AG09319 (cell line): ENCODE data around the gene FRAS1.

Experiments
- DNase-seq: peaks from one replicate; pipeline ENCODE4 v3.0.0-alpha.2; 2010; ENCODE audit warnings: low read depth; ENCODE audit errors: extremely low read depth
- CTCF ChIP-seq: IDR thresholded peaks from 2 replicates; pipeline ENCODE4 v1.5.1; 2011; ENCODE audit warnings: low read depth, mild to moderate bottlenecking, inconsistent platforms, low read length, moderate library complexity

The FRAS1 gene

DNA sequence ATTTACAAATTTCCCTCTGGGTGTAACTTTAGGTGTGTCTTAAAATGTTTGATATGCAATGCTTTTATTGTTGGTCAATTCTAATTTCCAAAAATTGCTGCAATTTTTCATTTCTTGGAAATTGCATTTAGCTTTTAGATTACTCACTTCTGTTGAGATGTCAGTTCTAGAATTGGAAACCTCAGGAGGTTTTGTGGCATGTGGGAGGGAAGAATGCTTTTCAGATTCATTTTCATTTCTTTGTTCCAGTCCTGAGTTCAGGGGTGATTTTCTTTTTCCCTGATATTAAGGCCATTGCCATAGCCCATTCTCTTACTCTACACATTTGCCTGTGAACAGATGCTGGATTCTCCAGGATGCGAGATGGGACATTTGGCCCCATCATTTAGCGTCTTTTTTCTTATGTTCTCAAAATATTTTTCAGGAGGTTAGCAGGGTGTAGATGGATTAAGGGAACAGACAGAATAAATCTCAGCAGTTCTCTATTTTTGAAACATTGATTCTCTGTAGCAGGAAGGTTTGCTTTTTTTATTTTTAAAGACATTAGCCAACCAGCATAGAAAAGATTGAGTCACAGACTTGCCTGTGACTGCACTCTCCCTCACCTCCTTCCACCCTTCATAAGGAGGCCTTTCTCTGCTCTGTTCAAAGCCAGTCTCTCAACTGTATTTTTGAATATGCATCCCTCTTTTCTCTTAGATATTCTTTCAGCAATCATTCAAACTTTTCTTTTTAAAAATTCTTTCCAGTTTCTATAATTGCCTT, 256.0 kb downstream of the FRAS1 start:
- DNase-seq: no peak
- TF ChIP-seq CTCF: no peak

- DNase-seq: no peak
- TF ChIP-seq CTCF: no peak
Measured at GRCh38 chr4:78313754-78314120, 256.6 kb downstream of the FRAS1 start.

DNA sequence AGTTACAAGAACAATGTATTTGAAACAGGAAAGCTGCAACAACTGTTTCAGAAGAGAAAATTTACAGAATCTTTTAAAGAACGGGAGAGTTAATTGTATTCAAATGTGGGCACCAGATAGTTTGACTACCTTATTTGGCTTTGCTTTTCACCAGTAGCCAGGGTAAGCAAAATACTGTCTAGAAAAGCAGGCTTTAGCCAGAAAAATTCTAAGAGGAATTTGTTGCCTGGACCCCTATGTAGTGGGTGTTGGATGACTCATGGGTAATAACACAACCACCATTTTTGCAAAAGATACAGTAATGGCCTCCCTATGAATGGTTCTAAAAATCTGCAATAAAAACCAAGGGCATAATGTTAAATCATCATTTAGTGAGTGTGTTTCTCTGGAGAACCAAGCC, 261.0 kb downstream of the FRAS1 start:
- DNase-seq: no peak
- TF ChIP-seq CTCF: no peak

DNA sequence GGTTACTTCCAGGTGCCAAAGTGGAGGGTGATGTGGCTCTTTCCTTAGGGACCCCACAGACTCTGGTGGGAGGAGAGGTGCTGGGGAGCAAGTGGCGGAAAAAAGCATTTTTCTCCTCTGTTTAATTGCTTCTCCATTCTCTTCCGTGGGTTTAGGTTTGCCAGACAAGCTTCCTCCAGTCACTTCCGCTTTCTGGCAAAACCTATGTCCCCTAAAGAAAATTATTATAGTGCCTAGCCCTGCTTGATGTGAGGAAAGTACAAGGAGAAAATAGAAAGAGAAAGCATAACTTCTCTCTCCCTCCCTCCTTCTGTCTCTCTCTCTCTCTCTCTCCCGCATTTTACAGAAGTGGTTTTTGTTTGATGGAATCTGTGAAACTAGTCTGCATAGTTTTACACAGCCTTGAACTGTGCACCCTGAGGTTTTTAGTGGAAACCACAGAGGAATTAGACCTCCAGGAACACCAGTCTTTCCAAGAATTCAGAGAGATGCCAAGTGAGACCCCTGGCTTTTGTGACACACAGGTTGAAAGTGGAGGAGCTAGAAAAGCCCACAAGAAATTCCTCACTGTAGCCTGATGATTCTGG, 263.3 kb downstream of the FRAS1 start:
- DNase-seq: no peak
- TF ChIP-seq CTCF: no peak

GRCh38 chr4:78322032-78322431, 264.9 kb downstream of the FRAS1 start:
- no peak for TF ChIP-seq CTCF
- DNase-seq: no peak

DNA sequence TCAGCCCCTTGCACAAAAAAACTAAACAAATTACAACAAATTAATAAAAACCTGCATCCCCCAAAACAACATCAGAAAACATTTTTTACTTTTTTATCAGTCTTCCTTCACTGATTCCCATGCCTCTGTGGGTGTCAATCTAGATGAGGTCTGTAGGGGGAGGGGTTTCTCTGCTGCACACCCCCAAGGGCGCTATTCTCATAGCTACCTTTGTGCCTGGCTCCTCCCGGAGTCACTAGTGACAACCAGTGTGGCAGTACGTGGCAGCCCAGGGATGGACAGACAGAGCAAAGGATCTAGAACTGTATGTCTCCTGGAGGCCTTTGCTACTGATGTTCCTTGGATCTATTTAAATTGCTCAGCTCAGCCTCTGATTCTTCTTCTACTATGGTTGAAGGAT, 266.3 kb downstream of the FRAS1 start:
- no peak for DNase-seq
- no peak for TF ChIP-seq CTCF

DNA sequence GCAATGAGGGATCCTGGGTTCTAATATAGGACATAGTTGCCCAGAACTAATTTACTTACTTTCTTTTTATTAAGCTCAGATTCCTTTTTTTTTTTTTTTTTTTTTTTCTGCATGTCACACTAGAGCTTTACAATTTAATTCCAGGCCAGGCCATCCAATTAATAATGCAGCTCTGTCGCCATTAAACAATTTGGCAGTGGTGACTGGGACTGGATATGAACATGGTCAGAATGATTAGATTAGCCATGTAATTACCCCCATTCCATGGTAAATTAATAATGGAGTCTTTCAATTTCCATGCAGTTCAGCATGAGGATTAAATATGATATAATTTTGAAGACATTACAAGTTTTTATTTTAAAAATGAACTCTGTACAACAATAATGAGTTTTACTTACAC, 267.5 kb downstream of the FRAS1 start:
- TF ChIP-seq CTCF: no peak
- DNase-seq: no peak
